Transverse colon (tissue), 4 donors: ENCODE results near the gene PIEZO2.

Experiments
- CTCF ChIP-seq, 5 experiments: fragments of 200-600 bp in 3 of 5; fragments of 450-650 bp in 2 of 5; sonication (generic) in 3 of 5; IDR thresholded peaks; 1 replicate in 2 of 5; 2 replicates in 3 of 5; pipeline ENCODE4 v1.5.1; 2016 to 2017; ENCODE audit warnings: antibody characterized with exemption in 5 of 5, inconsistent platforms in 3 of 5, mild to moderate bottlenecking in 2 of 5, moderate library complexity in 1 of 5
- POLR2A ChIP-seq: fragments of 450-650 bp; IDR thresholded peaks from one replicate; pipeline ENCODE4 v1.6.1; 2016; ENCODE audit warnings: antibody characterized with exemption, mild to moderate bottlenecking, moderate library complexity
- POLR2AphosphoS5 ChIP-seq, 3 donors: sonication (generic); formaldehyde crosslinking; IDR thresholded peaks; one replicate each; pipeline ENCODE4 v1.6.1; 2016; ENCODE audit warnings: antibody characterized with exemption in 3 of 3

GRCh38 chr18:11035814-11036495, 113.4 kb downstream of the PIEZO2 start:
- TF ChIP-seq CTCF (IDR thresholded peaks at IDR 0.05) (no peak), POLR2A (no peak), POLR2AphosphoS5 (IDR thresholded peaks at IDR 0.05) (no peak)
